OCI-LY3 (cell line): Measurements from ENCODE around the gene SNX1.
A peak's percentile ranks its signal among the peaks of the same experiment; 100 is the strongest.

Source experiments
- H2AFZ ChIP-seq: fragments of 200-600, 300-600 bp; shearing (Covaris generic); 2 replicates; pipeline ENCODE4 v1.6.0; 2014; ENCODE audit warnings: antibody characterized with exemption, low read depth, low read length
- H3K27ac ChIP-seq: fragments of 200-600, 300-600 bp; sonication (generic); 2 replicates; pipeline ENCODE4 v1.5.1; 2014; ENCODE audit warnings: mild to moderate bottlenecking, low read length, moderate library complexity, mixed read lengths
- H3K27me3 ChIP-seq: fragments of 200-600, 300-600 bp; sonication (generic); 2 replicates; pipeline ENCODE4 v1.6.1; 2014; ENCODE audit warnings: low read depth, low read length, mixed read lengths
- H3K36me3 ChIP-seq: fragments of 200-600, 300-600 bp; sonication (generic); replicated peaks from 2 replicates; pipeline ENCODE3; 2014; ENCODE audit warnings: low read depth, low read length, mixed read lengths
- H3K4me1 ChIP-seq: fragments of 300-600, 200-600 bp; sonication (generic); 2 replicates; pipeline ENCODE4 v1.6.1; 2014; ENCODE audit warnings: low read length, mixed read lengths
- H3K4me2 ChIP-seq: fragments of 200-600, 300-600 bp; sonication (generic); 2 replicates; pipeline ENCODE4 v1.6.1; 2014; ENCODE audit warnings: low read length, mixed read lengths
- H3K4me3 ChIP-seq: fragments of 300-600, 200-600 bp; sonication (generic); 2 replicates; pipeline ENCODE4 v1.5.1; 2014; ENCODE audit warnings: antibody characterized with exemption, mild to moderate bottlenecking, low read length, moderate library complexity
- H3K79me2 ChIP-seq: fragments of 300-600, 200-600 bp; shearing (Covaris generic); 2 replicates; pipeline ENCODE4 v1.6.1; 2014; ENCODE audit warnings: mild to moderate bottlenecking, low read length, mixed read lengths
- H3K9ac ChIP-seq: fragments of 300-600, 200-600 bp; shearing (Covaris generic); 2 replicates; pipeline ENCODE4 v1.6.0; 2014; ENCODE audit warnings: mild to moderate bottlenecking, low read length, moderate library complexity
- H3K9me3 ChIP-seq: fragments of 200-600, 300-600 bp; shearing (Covaris generic); 2 replicates; pipeline ENCODE4 v1.6.1; 2014; ENCODE audit warnings: low read length, mixed read lengths; ENCODE audit not compliant: insufficient read depth
- H4K20me1 ChIP-seq: fragments of 200-600, 300-600 bp; sonication (generic); 2 replicates; pipeline ENCODE4 v1.6.1; 2016; ENCODE audit warnings: low read length, mixed read lengths; ENCODE audit not compliant: insufficient read depth
- EZH2phosphoT487 ChIP-seq: fragments of 200-600 bp; shearing (Covaris generic); IDR thresholded peaks from 2 replicates; pipeline ENCODE4 v1.6.1; 2018; ENCODE audit warnings: antibody characterized with exemption, mixed run types, low read depth
- TF ChIP-seq, protein P1 (sequence below): fragments of 200-600, 300-600 bp; sonication (generic); IDR thresholded peaks from 2 replicates; pipeline ENCODE4 v1.5.1; 2014; ENCODE audit warnings: antibody characterized with exemption, low read length, low read depth

Gene SNX1

DNA sequence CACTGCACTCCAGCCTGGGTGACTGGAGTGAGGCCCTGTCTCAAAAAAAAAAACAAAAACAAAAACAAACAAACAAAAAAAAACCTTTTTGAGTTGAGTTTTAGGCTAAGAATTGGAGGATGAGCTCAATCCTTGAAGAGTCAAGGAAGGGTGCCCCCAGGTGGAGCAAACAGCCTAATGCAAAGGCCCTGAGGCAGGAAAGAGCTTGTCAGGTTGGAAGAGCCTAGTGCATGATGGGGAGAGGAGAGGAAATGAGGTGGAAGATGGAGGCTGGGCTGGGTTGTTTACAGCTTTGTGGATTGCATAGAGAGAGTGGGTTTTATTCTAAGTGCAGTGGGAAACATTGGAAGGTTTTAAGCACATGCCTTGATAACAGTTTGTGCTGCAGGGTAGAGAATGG lies 53.6 kb downstream of the SNX1 start:
- H3K79me2 ChIP-seq: no peaks in the 10 kb centered on the region; the same call in 1 of the 2 replicates
- H3K27ac ChIP-seq: no peak overlapping the region
- peak overlapping the region; percentile 12; the same call in 1 of the 2 replicates for H3K9ac ChIP-seq
- no peak overlapping the region for H2AFZ ChIP-seq
- H3K4me1 ChIP-seq: peaks cover 47% of the 10 kb centered on the region
- H3K9me3 ChIP-seq: no peaks in the 10 kb centered on the region
- H4K20me1 ChIP-seq: peaks cover 8% of the 10 kb centered on the region; the same call in 1 of the 2 replicates
- no peak overlapping the region for H3K4me3 ChIP-seq
- H3K4me2 ChIP-seq: peak overlapping the region; percentile 43
- no peaks in the 10 kb centered on the region for H3K27me3 ChIP-seq
- peaks cover 12% of the 10 kb centered on the region for H3K36me3 ChIP-seq
- TF ChIP-seq EZH2phosphoT487: no peak
- TF ChIP-seq, protein P1, sequence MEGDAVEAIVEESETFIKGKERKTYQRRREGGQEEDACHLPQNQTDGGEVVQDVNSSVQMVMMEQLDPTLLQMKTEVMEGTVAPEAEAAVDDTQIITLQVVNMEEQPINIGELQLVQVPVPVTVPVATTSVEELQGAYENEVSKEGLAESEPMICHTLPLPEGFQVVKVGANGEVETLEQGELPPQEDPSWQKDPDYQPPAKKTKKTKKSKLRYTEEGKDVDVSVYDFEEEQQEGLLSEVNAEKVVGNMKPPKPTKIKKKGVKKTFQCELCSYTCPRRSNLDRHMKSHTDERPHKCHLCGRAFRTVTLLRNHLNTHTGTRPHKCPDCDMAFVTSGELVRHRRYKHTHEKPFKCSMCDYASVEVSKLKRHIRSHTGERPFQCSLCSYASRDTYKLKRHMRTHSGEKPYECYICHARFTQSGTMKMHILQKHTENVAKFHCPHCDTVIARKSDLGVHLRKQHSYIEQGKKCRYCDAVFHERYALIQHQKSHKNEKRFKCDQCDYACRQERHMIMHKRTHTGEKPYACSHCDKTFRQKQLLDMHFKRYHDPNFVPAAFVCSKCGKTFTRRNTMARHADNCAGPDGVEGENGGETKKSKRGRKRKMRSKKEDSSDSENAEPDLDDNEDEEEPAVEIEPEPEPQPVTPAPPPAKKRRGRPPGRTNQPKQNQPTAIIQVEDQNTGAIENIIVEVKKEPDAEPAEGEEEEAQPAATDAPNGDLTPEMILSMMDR: peak; percentile 33

DNA sequence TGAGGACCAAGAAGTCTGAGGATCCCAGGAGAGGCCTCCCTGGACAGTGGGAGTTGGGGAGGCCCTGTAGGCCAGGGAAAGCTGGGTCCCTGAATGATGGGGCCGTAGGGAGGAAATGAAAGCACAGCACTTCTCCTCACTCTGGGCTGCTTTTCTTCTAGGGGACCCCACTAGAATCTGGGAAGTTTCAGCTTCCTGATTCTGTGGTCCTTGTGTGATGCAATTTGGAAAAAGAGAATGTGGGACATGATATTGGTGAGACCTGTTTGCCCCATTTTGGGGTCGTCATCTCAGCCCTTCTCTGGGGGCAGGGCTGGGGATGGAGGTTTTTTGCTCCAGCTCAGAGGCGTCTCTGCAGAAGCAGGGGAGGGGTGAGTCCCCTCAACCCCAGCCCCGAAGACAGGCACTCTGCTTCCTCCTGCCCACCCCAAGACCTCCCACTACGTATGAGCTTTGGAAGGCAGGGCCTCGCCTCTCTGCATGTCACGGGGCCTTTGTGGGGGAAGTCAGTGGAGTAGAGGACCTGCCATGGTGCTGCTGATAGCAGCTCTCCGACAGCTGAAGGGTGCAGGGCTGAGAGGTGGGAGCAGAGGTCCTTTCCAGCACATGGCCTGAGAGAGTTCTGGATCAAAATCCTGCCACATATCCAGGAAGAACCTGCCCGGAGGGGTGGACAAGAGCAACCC lies 54.3 kb downstream of the SNX1 start:
- no peak overlapping the region for H3K27ac ChIP-seq
- no peaks in the 10 kb centered on the region for H3K27me3 ChIP-seq
- no peaks in the 10 kb centered on the region for H3K9me3 ChIP-seq
- peak overlapping the region; percentile 12; the same call in 1 of the 2 replicates for H3K9ac ChIP-seq
- H2AFZ ChIP-seq: no peak overlapping the region
- no peak overlapping the region for H3K4me3 ChIP-seq
- TF ChIP-seq, protein P1: no peak
- peaks cover 12% of the 10 kb centered on the region for H3K36me3 ChIP-seq
- no peaks in the 10 kb centered on the region; the same call in 1 of the 2 replicates for H3K79me2 ChIP-seq
- peaks cover 8% of the 10 kb centered on the region; the same call in 1 of the 2 replicates for H4K20me1 ChIP-seq
- peaks cover 41% of the 10 kb centered on the region for H3K4me1 ChIP-seq
- peak overlapping the region; percentile 43 for H3K4me2 ChIP-seq

DNA sequence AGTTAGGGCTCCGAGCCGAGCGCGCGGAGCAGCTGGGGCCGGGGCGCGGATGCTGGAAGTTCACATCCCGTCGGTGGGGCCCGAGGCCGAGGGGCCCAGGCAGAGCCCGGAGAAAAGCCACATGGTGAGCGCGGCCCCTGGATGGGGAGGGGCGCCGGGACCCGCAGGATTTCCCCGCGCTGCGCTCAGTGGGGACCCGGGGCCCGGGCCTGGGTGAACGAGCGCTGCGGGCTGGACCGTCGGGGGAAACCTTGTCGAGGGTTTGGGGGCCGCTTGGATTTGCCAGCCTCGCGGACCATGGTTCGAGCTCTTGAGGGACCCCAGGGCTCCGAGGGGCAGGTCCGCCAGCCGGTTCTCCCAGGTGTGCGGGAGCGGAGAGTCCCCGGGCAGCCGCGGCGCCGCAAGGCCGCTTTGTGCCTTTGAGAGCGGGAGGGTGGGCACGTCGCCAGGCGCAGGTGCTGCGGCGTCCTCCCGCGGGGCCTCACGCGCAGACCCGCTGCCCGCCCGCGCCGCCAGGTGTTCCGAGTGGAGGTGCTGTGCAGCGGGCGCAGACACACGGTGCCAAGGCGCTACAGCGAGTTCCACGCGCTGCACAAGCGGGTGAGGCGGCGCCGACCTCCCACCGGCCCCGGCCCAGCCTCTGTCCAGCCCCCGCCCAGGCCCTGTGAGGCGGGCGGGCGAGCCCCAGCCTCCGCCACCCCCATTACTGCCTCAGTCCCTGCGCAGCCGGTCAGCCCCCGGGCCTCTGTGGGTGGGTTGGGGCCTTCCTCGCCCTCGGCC lies 56.1 kb downstream of the SNX1 start, which contains the start of gene SNX22:
Gene SNX22 (plus strand): TSS at position 5 of the 780 bp plus-strand sequence. CDS start 45 bp downstream, at position 50.
- Histone ChIP-seq H3K4me1 (peaks cover 35% of the 10 kb centered on the region), H2AFZ (peak within 1 kb of the TSS; percentile 39; the same call in 1 of the 2 replicates), H3K9me3 (no peaks in the 10 kb centered on the region), H3K4me2 (peak within 1 kb of the TSS; percentile 89), H3K27ac (peak within 1 kb of the TSS; percentile 45), H4K20me1 (peaks cover 15% of the 10 kb centered on the region), H3K9ac (peak within 1 kb of the TSS; percentile 71), H3K79me2 (no peaks in the 10 kb centered on the region; the same call in 1 of the 2 replicates), H3K4me3 (peak within 1 kb of the TSS; percentile 85), H3K27me3 (no peaks in the 10 kb centered on the region), H3K36me3 (peaks cover 21% of the 10 kb centered on the region)
- TF ChIP-seq, protein P1: no peak
- TF ChIP-seq EZH2phosphoT487: no peak
